SJCRH30 (cell line): ENCODE measurements around the gene LRRC4B. TPM values are rescaled to one million over a fixed set of nuclear protein-coding genes. Genes with fewer than 3 reads are reported as not detected.
"Not testable (repeated sequence)": the region's sequence is repeated elsewhere in the genome, so short reads cannot be mapped to it uniquely, and the experiment has no call there.

Source experiments
- DNase-seq, 2 experiments: peaks; one replicate each; pipeline ENCODE4 v3.0.0-alpha.2; 2015 to 2020
- H3K27ac ChIP-seq: fragments of 250-450 bp; sonication (Bioruptor Pico); 2 replicates; pipeline ENCODE4 v1.5.1; 2020; ENCODE audit warnings: mild to moderate bottlenecking, moderate library complexity
- H3K27me3 ChIP-seq: fragments of 250-450 bp; sonication (Bioruptor Pico); 2 replicates; pipeline ENCODE4 v1.5.1; 2020; ENCODE audit warnings: mild to moderate bottlenecking, moderate library complexity
- H3K36me3 ChIP-seq: fragments of 250-450 bp; sonication (Bioruptor Pico); 2 replicates; pipeline ENCODE4 v1.5.1; 2020; ENCODE audit warnings: mild to moderate bottlenecking, moderate library complexity
- H3K4me1 ChIP-seq: fragments of 250-450 bp; sonication (Bioruptor Pico); 2 replicates; pipeline ENCODE4 v1.5.1; 2020; ENCODE audit warnings: mild to moderate bottlenecking, moderate library complexity
- H3K4me3 ChIP-seq: fragments of 250-450 bp; sonication (Bioruptor Pico); 2 replicates; pipeline ENCODE4 v1.5.1; 2020; ENCODE audit warnings: mild to moderate bottlenecking, moderate library complexity
- H3K9me3 ChIP-seq: fragments of 250-450 bp; sonication (Bioruptor Pico); replicated peaks from 2 replicates; pipeline ENCODE4 v1.5.1; 2020; ENCODE audit warnings: mild to moderate bottlenecking, moderate library complexity
- total RNA-seq: library from RNA; depleted of rRNA; stranded (reverse); fragments of >200 nt; shearing (Covaris generic); gene quantifications from 2 replicates; pipeline ENCODE4 v1.2.3, GENCODE V29; 2014; rRNA removed

LRRC4B gene
- 0.02 and 0.13 TPM in 2 replicates for total RNA-seq

- Histone ChIP-seq H3K27ac (no peak within 1 kb of the TSS), H3K27me3 (peaks cover 31% of the 10 kb centered on the region), H3K4me1 (no peaks in the 10 kb centered on the region), H3K4me3 (no peak within 1 kb of the TSS), H3K9me3 (no peaks in the 10 kb centered on the region), H3K36me3 (no peaks in the 10 kb centered on the region)
- no peak for DNase-seq
These were observed at the start of gene LRRC4B for GRCh38 chr19:50567882-50568727. TSS of gene LRRC4B (minus strand) at chr19:50568435. CDS start at chr19:50548838, 19,597 bp downstream.

- not testable (repeated sequence) for DNase-seq, H3K4me3 ChIP-seq
These were observed 44.5 kb upstream of the LRRC4B start for GRCh38 chr19:50612504-50613404.

DNA sequence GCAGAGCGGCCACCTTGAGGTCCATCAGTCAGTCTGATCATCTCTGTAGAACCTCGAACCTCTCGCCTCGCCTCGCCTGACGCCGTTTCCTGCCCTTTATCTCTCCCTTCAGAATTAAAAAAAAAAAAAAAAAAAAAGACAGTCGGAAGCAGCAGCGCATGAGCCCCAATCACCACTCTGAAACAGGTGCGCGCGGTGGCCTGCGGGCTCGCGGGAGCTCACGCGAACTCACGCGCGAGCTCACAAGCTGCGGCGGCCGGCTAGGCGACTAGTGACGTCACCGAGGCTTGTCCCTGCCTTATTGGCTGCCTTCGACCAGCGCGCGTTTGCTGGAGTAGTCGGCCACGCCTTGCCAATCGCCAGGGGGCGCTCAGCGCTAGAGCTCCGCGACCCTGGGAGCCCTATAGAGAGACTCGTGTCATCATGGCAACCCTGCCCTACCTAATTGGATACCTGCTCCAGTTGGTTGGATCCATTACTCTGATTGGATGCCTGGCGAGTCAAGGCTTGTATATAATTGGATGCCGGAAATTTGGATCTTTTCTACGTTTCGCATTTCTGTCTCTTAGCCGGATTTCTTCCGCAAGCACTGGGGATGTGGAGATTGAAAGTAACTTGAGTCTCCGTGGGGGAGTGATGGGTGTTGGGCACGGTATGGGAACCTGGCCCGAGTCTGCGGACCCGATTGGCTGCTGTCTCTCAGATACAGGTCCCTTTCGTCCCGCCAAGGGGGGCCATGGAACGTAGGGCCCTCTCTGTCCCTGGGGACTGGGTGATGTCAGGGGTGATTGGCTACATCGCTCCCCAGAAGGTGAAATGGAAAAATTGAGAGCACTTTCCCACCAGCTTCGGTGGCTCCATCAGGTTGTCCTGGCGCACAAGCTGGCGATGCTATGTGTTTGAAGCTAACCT, 39.9 kb upstream of the LRRC4B start:
- no peak for DNase-seq
- no peaks in the 10 kb centered on the region for H3K4me1 ChIP-seq
- no peaks in the 10 kb centered on the region for H3K9me3 ChIP-seq
- no peak overlapping the region for H3K27ac ChIP-seq
- H3K27me3 ChIP-seq: no peaks in the 10 kb centered on the region
- H3K4me3 ChIP-seq: no peak overlapping the region
- no peaks in the 10 kb centered on the region for H3K36me3 ChIP-seq

More at GRCh38 chr19:50612504-50613404, 44.5 kb upstream of the LRRC4B start:
- not testable (repeated sequence) for H3K36me3 ChIP-seq, H3K9me3 ChIP-seq, H3K4me1 ChIP-seq, H3K27ac ChIP-seq, H3K27me3 ChIP-seq

DNA sequence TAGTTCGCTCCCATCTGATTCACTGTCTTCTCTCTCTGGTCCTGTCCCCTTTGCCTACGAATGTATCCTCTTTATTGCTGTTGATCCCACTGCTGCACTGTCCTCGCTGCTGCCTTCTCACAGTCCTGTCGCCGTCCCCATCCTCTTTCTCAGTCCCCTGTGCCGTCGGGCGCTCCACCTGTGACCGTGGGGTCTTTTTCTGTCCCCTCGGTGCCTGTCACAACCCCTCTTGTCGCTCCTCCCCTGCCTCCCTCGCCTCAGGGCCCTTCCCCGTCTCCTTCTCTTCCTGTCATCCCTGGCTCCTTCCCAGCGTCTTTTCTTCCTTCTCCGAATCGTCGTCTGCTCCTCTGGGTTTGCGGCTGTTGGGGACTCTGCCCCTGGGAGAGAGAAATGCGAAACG, 39.2 kb upstream of the LRRC4B start:
- H3K27ac ChIP-seq: no peak overlapping the region
- no peaks in the 10 kb centered on the region for H3K27me3 ChIP-seq
- H3K4me3 ChIP-seq: no peak overlapping the region
- H3K36me3 ChIP-seq: no peaks in the 10 kb centered on the region
- no peaks in the 10 kb centered on the region for H3K9me3 ChIP-seq
- DNase-seq: no peak
- no peaks in the 10 kb centered on the region for H3K4me1 ChIP-seq

DNA sequence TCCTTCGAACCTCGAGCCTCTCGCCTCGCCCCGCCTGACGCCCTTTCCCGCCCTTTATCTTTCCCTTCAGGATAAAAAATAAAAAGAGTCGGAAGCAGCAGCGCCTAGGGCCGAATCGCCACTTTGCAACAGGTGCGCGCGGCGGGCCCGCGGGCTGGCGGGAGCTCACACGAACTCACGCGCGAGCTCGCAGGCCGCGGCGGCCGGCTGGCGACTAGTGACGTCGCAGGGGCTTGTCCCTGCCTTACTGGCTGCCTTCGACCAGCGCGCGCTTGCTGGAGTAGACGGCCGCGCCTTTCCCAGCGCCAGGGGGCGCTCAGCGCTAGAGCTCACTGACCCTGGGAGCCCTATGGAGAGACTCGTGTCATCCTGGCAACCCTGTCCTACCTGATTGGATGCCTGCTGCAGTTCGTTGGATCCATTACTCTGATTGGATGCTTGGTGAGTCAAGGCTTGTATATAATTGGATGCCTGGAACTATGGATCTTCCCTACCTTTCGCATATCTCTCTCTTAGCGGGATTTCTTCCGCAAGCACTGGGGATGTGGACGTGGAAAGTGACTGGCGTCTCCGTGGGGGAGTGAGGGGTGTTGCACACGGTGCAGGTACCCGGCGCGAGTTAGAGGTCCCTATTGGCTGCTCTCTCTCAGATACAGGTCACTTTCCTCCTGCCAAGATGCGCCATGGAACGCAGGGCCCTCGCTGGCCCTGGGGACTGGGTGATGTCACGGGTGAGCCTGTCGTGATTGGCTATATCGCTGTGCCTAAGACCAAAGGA, 38.0 kb upstream of the LRRC4B start:
- not testable (repeated sequence) for H3K36me3 ChIP-seq, H3K9me3 ChIP-seq, H3K27ac ChIP-seq, DNase-seq, H3K4me1 ChIP-seq, H3K4me3 ChIP-seq, H3K27me3 ChIP-seq

DNA sequence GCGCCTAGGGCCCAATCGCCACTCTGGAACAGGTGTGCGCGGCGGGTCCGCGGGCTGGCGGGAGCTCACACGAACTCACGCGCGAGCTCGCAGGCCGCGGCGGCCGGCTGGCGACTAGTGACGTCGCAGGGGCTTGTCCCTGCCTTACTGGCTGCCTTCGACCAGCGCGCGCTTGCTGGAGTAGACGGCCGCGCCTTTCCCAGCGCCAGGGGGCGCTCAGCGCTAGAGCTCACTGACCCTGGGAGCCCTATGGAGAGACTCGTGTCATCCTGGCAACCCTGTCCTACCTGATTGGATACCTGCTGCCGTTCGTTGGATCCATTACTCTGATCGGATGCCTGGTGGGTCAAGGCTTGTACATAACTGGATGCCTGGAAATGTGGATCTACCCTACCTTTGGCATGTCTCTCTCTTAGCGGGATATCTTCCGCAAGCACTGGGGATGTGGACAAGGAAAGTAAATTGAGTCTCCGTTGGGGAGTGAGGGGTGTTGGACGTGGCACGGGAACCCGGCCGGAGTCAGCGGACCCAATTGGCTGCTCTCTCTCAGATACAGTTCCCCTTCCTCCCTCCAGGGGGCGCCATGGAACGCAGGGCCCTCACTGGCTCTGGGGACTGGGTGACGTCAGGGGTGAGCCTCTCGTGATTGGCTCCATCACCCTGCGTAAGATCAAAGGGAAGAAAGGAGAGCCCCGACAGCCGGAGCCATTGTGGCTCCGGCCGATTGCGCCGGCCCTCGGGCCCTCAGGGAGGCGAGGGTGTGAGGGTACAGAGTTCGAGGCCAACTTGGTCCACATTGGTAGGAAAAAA, 36.2 kb upstream of the LRRC4B start:
- not testable (repeated sequence) for H3K27ac ChIP-seq, H3K9me3 ChIP-seq, H3K36me3 ChIP-seq, H3K4me3 ChIP-seq, H3K4me1 ChIP-seq, H3K27me3 ChIP-seq, DNase-seq

- H3K36me3 ChIP-seq: no peaks in the 10 kb centered on the region
- no peak overlapping the region for H3K27ac ChIP-seq
- no peaks in the 10 kb centered on the region for H3K27me3 ChIP-seq
- H3K4me3 ChIP-seq: no peak overlapping the region
- H3K4me1 ChIP-seq: no peaks in the 10 kb centered on the region
- H3K9me3 ChIP-seq: no peaks in the 10 kb centered on the region
- no peak for DNase-seq
These were observed 34.7 kb upstream of the LRRC4B start for GRCh38 chr19:50602935-50603334.

DNA sequence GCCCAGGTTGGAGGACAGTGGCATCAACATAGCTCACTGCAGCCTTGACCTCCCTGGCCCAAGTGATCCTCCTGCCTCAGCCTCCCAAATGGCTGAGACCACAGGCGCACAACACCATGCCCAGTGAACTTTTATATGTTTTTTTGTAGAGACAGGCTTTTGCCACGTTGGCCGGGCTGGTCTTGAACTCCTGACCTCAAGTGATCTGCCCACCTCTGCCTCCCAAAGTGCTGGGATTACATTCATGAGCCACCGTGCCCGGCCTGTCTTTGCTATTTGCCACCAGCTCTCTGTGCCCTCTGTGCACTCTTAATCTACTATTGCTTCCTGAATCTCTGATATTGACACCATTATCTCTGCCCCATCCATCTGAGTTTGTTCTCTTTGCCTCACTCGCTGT, 34.3 kb upstream of the LRRC4B start:
- Histone ChIP-seq H3K27ac (no peak overlapping the region), H3K36me3 (no peaks in the 10 kb centered on the region), H3K4me1 (no peaks in the 10 kb centered on the region), H3K9me3 (no peaks in the 10 kb centered on the region), H3K4me3 (no peak overlapping the region), H3K27me3 (no peaks in the 10 kb centered on the region)
- no peak for DNase-seq

GRCh38 chr19:50602089-50602422, 33.8 kb upstream of the LRRC4B start:
- Histone ChIP-seq H3K9me3 (no peaks in the 10 kb centered on the region), H3K4me1 (no peaks in the 10 kb centered on the region), H3K27me3 (no peaks in the 10 kb centered on the region), H3K4me3 (no peak overlapping the region), H3K27ac (no peak overlapping the region), H3K36me3 (no peaks in the 10 kb centered on the region)
- no peak for DNase-seq

GRCh38 chr19:50601407-50602088, 33.3 kb upstream of the LRRC4B start:
- H3K27ac ChIP-seq: no peak overlapping the region
- H3K4me1 ChIP-seq: no peaks in the 10 kb centered on the region
- no peaks in the 10 kb centered on the region for H3K9me3 ChIP-seq
- H3K36me3 ChIP-seq: no peaks in the 10 kb centered on the region
- no peak for DNase-seq
- H3K27me3 ChIP-seq: no peaks in the 10 kb centered on the region
- no peak overlapping the region for H3K4me3 ChIP-seq

DNA sequence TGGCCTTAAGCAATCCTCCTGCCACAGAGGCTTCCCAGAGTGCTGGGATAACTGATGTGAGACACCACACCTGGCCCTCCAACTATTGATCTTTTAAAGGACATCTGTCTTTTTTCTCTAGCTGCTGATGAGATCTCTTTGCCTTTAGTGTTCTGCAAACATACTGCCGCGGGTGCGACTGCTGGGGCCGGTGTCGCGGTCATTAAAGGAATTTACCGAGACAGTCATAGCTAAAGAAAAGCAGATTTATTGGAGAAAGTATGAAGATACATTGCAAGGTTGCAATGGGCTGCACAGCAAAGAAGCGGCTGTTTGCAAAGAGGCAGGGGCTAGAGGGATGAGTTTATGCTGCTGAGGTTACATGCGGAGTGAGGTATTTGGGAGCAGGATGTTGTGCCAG, 31.2 kb upstream of the LRRC4B start:
- H3K27ac ChIP-seq: no peak overlapping the region
- DNase-seq: no peak
- H3K9me3 ChIP-seq: no peaks in the 10 kb centered on the region
- no peak overlapping the region for H3K4me3 ChIP-seq
- H3K36me3 ChIP-seq: no peaks in the 10 kb centered on the region
- no peaks in the 10 kb centered on the region for H3K27me3 ChIP-seq
- no peaks in the 10 kb centered on the region for H3K4me1 ChIP-seq

GRCh38 chr19:50590191-50590590, 22.0 kb upstream of the LRRC4B start:
- no peak overlapping the region for H3K27ac ChIP-seq
- H3K27me3 ChIP-seq: no peaks in the 10 kb centered on the region
- H3K4me1 ChIP-seq: no peaks in the 10 kb centered on the region
- H3K36me3 ChIP-seq: no peaks in the 10 kb centered on the region
- DNase-seq: no peak
- no peak overlapping the region for H3K4me3 ChIP-seq
- H3K9me3 ChIP-seq: no peaks in the 10 kb centered on the region
